ENCODE measurements around the gene RHD.
"Not testable (repeated sequence)": the region's sequence is repeated elsewhere in the genome, so short reads cannot be mapped to it uniquely, and the experiment has no call there.

RHD gene

DNA sequence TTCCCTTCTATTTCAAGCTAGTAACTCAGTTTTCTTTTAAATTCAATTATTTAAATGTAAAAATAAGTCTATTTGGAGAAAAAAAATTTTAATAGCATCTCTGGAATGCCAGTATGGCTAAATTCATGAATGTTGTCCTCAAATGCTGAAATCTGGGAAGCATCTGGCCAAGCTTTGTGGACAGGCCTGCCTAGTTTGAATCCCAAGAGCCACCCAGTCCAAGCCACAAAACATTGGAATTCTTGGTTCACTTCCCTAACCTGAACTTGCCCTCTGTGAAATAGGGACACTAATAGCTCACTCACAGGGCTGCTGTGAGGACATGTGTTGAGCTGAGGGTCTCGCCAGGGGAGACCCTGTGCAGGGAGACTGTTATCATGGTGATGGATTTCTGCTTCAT lies 37.2 kb downstream of the RHD start:
- DNase-seq, result not testable (repeated sequence)

DNA sequence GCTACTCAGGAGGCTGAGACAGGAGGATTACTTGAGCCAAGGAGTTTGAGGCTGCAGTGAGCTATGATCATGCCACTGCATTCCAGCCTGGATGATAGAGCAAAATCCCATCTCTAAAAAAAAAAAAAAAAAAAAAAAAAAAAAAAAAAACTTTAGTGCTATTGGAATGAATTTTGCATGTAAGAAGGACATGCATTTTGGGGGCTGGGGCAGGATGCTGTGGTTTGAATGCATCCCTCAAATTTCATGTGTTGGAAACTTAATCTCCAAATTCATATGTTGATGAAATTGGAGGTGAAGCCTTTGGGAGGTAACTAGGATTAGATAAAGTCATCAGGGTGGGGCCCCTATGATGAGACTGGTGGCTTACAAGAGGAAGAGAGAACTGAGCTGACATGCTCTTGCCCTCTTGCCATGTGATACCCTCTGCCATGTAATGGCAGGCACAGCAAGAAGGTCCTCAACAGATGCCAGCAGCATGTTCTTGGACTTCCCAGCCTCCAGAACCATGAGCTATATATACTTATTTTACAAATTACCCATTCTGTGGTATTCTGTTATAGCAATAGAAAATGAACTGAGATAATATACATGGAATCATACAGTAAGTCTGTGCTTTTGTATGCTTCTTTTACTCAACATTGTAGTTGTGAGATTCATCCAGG lies 40.6 kb downstream of the RHD start:
- DNase-seq, result not testable (repeated sequence)

DNA sequence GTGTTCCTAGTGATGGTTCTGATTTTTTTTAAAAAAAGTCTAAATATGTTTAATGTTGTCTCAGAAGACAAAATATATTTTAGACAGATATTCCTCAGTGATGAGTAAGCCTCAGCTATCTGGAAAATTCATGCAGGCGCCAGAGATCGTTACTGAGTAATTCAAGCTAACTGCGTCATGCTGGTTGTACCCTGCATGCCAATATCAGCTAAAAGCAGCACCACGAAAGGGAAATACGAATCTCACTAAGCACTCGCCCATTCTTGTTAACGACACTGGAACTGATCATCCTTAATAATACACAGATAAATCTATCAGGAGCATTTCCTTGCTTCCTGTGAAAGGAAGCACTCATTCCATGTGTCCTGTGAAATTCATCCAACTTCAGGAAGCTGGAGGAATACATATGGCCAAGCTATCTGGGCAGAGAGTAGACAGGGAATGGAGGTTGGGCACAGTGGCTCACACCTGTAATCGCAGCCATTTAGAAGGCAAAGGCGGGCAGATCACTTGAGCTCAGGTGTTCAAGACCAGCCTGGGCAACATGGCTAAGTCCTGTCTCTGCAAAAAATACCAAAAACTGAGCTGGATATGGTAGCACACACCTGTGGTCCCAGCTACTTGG lies 48.1 kb downstream of the RHD start:
- not testable (repeated sequence) for DNase-seq

DNA sequence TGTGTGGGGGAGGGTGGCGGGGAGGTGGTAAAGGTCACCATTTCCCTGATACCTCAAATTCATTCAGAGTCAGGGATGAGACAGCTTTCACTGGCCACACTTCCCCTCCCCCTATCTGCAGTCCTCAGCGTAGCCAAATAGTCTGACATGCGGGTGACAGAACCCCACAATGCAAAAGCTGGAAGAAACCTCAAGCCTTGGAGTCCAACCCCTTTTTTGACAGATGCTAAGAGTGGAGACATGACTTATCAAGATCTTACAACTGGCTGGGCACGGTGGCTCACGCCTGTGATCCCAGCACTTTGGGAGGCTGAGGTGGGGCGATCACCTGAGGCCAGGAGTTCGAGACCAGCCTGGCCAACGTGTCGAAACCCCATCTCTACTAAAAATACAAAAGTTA lies 49.8 kb downstream of the RHD start:
- not testable (repeated sequence) for DNase-seq

DNA sequence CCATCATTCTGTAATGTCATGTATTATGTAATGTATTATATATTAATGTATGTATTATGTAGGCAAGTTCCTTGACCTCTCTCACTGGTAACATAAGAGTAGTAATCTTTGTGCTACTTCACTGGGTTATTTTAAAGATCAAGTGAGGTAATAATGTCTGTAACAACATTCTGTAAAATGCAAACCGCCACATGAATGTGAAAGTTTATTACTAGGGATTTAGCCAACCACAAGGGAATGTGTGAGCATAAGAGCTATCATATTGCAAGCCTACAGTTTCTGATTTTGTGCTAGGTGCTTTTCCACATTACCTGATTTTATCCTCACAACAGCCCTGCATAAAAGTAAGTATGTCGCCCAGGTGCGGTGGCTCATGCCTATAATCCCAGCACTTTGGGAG lies 52.1 kb downstream of the RHD start:
- DNase-seq, result not testable (repeated sequence)

DNA sequence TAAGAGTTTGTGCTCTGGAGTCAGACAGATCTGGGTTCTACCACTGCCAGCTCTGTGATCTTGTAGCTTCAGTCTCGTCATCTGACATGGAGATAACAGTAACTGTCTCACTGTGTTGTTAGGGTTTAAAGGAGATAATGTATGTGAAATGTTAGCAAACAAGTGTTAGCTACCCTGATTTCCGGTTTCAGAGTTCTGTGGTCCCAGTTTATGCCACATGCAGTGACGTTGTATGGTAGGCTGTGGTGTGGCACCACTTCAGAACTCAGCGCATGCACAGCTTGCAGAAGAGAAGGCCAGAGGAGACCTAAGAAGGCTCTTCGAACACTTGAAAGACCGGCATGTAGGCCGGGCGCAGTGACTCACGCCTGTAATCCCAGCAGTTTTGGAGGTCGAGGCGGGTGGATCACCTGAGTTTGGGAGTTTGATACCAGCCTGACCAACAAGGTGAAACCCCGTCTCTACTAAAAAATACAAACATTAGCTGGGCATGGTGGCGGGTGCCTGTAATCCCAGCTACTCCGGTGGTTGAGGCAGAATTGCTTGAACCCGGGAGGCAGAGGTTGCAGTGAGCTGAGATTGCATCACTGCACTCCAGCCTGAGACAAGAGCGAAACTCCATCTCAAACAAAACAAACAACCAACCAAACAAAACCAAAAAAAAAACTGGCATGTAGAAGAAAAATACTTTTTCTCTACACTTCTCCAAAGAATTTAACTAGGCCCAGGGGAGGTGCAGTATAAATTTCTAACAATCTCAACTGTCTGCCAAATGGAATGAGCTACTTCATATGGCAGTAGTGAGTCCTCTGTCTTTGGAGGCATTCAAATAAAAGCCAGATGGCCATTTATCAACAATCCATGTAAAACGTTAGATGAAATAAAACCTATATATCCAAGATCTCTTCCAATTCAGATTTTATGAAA lies 55.8 kb downstream of the RHD start:
- DNase-seq, result not testable (repeated sequence)

DNA sequence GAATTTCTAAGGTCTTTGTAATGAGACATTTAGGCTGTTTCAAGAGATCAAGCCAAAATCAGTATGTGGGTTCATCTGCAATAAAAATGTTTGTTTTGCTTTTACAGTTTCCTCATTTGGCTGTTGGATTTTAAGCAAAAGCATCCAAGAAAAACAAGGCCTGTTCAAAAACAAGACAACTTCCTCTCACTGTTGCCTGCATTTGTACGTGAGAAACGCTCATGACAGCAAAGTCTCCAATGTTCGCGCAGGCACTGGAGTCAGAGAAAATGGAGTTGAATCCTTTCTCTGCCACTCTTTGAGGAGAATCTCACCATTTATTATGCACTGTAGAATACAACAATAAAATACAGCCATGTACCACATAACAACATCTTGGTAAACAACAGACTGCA lies 56.5 kb downstream of the RHD start:
- DNase-seq, result not testable (repeated sequence)

DNA sequence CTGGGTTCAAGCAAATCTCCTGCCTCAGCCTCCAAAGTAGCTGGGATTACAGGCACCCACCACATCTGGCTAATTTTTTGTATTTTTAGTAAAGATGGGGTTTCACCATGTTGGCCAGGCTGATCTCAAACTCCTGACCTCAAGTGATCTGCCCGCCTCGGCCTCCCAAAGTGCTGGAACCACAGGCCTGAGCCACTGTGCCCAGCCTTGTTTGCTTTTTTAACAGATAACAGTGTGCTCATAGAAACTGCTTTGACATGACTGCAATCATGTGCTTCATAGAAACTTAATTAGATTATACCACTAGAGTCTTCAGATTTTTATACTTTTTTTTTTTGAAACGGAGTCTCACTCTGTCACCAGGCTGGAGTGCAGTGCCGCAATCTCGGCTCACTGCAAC lies 57.0 kb downstream of the RHD start:
- not testable (repeated sequence) for DNase-seq

DNA sequence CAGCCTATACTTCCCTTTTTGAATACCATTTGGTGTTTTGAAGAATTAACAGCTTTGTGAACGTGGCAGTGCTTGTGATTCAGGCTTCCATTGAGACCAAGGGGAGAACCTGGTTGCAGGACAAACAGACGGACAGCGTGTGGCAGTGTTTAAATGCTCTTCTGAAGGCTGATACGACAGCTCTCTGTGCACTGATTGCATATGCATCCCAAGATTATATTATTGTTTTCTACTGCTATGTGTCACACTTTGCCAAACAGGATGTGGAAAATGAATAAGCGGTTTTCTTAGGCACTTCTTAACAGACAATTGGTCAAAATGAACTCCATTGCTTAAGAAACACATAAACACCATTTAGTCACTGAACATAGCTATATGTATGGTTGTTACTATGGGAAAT lies 57.6 kb downstream of the RHD start:
- DNase-seq, result not testable (repeated sequence)

DNA sequence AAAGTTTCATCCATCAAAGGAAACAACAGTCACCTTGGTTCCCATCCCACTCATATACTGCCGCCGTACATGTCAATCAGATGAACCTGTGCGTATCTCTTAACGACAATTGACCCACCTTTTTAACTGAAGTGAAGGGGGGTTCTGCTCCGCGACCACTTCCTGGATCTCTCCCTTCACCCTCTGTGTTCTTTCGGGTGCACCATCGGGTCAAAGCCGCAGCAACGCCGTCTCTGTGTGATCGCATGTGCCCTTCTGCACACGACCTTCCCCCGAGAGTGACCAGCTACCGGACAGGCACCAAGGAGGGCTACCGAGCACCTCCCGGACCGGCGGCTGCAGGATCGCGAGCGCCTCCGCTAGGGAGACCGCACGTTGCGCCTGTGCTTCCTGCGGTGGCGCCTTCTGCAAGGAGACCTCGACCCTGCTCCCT lies 64.6 kb downstream of the RHD start:
- not testable (repeated sequence) for DNase-seq

DNA sequence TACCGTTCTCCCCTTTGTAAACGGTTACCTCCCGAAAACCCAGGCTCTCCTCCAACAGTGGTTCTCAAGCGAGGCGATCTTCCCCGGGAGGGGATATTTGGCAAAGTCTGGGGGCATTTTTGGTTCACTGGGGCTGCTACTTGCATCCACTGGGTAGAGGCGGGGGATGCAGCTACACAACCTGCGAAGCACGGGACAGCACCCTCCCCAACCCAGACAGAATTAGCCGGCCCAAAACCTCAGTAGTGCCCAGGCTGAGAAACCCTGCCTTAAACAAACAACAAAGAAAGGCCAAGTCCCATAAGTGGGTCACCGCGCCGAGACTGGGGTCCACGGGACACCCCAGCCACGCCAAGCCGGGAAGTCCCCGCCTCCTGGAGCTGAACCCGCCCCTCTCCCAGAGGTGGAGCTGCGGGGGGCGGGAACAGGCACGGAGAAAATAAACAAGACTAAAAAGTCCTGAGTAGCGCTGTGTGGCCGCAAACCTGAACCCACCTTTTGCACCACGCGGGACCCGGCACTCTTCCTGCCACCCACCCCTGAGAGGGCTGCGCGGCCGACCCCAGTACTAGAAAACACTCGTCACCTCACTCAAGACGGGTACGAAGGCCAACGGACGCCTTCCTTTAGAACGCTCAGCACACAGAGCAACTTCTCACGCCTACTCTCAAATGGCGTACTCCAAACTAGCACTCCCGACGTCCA lies 65.3 kb downstream of the RHD start:
- DNase-seq, result not testable (repeated sequence)

DNA sequence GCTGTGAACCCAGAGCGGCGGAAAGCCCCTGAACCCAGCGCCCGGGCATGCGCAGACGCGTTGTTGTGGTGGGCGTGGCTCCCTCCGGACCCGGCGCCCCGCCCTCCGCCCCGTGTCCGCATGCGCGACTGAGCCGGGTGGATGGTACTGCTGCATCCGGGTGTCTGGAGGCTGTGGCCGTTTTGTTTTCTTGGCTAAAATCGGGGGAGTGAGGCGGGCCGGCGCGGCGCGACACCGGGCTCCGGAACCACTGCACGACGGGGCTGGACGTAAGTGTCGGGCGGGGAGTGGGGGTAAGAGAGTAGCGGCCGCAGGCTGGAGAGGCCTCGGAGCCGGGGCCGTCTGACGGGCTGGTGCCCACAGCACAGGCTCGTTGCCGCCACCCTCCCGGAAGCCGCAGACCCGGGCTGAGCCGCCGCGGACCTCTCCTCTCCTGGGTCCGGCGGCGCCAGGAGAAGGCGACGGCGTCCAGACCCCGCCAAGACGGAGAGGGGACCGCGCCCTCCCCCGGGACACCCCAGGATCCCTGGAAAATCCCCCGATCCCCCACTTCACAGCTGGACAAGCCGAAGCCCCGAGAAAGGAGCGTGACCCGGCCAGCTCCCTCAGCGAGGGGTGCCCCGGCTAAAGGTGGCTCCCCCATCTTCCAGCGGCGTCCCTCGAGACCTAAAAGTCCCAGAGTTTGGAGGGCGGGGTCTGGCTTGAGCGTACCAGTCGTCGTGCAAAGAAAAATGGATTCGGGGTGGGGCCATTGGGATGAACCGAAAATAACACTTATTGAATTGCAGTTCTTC lies 66.1 kb downstream of the RHD start, which contains the start of gene TMEM50A:
Gene TMEM50A (plus strand): TSS at position 147 of the 794 bp plus-strand sequence. CDS start 2,153 bp downstream, outside the sequence.
- DNase-seq, result peak; percentile 34

DNA sequence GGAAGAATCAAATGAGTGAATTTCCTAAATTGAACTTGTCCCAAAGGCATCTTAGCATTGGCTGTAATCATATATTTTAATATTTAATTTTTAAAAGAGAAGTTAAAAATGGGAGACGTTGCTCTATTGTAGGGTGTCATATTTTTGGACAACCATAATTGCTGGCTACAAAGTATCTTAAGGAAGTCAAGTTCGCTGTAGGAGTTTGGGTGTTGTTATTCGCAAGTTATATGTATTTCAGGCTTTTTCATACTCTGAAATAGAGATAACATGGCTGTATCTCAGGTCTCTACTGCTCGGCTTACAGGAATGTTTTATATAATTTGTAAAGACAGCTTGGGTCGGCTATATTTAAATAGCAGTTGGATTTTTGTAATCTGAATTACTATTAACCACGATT lies 66.7 kb downstream of the RHD start:
- DNase-seq, result no peak

DNA sequence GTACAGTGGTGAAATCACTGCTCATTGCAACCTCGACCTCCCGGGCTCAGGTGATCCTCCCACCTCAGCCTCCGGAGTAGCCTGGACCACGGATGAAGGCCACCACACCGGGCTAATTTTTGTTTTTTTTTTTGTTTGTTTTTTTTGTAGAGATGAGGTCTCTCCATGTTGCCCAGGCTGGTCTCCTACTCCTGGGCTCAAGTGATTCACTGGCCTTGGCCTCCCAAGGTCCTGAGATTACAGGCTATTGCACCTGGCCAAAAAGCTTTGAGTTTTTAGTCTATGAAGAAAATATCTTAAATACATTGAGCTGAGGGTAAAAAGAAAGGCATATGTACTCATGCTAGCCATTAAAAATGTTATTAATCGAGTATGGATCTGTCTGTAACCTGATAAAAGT lies 69.4 kb downstream of the RHD start:
- DNase-seq, result no peak

DNA sequence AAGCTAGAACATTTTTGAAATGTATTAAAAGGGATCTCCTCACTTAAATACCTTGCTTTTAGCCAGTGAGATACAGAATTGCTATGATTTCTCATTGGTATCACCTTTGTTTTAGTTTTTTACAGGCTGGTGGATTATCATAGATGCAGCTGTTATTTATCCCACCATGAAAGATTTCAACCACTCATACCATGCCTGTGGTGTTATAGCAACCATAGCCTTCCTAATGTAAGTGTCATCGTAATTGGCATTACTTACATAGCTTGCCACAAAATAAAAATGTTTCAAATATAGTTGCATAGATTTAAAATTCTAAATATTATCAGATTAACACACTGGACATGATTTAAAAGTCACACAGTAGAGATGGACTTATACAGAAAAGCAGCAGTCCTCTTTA lies 70.5 kb downstream of the RHD start:
- no peak for DNase-seq

DNA sequence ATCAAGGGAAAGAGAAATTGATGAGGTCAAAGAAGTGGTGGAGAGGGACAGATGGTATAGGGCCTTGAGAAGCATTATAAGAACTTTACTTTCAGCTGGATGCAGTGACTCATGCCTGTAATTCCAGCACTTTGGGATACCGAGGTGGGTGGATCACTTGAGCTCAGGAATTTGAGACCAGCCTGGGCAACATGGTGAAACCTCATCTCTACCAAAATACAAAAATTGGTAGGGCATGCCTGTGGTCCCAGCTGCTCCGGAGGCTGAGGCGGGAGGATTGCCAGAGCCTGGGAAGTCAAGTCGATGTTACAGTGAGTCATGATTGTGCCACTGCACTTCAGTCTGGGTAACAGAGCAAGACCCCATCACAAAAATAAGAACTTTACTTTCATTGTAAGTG lies 71.6 kb downstream of the RHD start:
- no peak for DNase-seq

DNA sequence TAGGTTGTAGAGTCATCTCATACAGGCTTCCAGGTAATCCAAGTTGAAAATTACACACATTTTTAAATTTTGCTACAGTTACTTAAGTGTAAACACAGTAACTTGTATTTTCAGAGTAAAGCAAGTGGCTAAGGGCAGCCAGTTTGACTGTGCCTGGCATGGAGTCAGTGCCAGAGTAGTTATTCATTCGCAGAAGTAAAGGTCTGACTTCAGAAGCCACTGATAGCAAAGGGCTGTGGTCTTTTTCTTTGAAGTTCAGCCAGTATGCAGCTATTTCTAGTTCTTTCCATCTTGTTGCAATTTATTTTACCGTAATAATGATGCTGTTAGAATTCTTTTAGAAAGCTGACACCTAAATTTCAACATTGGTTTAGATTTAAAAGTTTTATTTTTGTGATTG lies 75.2 kb downstream of the RHD start:
- DNase-seq, result no peak

DNA sequence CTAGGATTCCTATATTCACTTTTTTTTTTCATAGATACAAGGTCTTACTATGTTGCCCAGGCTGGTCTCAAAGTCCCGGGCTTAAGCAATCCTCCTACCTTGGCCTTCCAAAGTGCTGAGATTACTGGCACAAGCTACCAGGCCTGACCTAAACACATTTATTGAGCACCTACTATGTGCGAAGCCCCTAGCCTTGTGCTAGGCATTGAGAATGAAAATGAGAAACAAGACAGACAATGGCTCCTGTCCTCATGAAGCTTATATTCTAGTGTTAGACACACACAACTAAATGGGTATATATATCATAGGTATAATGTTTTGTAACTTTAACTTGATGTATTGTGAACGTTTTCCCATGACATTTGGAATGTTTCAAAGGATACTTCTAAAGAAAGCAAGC lies 77.3 kb downstream of the RHD start:
- DNase-seq, result no peak

DNA sequence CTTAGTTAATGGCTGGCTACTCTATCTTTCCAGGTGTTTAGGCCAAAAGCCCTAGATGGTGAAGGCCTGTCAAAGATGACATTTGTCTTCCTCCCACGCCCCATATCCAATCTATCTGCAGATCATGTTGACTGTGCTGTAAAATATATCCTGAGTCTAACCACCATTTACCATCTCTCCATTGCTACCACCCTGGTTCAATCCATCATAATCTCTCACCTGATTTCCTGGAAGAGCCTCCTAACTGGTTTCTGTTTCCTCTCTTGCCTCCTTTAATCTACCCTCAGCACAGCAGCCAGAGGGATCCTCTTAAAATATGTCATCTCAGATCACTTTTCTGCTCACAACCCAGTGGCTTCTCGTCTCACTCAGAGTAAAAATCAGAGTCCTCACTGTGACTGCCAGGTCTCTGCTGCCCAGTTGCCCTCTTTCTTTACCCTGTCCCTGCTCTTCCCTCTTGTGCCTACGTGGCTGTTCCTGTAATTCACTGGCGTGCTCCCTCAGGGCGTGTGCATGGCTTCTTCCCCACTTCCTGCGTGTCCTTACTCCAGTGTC lies 83.6 kb downstream of the RHD start:
- DNase-seq, result no peak

DNA sequence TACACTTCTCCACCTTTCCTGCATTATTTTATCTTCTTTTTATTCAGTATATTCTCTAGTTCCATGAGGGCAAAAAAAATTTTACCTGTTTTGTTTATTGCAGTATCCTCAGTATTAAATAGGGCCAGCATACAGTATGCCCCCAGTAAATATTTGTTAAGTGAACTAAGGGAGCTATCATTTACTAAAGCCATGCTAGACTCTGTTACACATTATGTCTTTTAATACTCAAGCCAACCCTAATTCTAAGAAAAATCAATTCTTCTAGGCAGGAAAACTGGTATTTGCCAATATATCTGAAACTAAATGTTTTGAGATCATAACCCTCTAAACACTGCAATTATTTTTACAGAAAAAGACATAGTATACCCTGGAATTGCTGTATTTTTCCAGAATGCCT lies 84.1 kb downstream of the RHD start:
- no peak for DNase-seq

DNA sequence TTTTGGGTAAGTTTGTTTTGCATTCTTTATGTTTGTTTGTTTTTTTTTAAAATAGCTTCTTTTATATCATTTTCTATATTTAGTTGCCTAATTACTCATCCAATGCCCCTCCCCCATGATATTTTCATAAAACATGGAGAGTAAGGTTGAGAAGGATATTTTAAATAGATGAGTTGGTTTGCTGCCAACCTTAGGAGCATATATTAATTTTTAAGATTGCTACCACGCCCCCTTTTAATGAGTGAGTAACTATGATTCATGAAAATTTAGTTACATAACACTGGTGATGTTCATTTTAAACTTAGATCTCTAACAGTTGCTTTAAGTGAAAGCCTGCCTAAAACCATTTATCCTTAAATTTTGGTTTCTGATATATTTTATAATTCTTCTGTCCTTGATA lies 84.5 kb downstream of the RHD start:
- DNase-seq, result no peak
